ENCODE results near the gene SHOC2. TPM values are rescaled to one million over a fixed set of nuclear protein-coding genes. Genes with fewer than 3 reads are reported as not detected.

Gene SHOC2
- total RNA-seq, 1 experiment from 2014 or later, result 23.7 TPM

DNA sequence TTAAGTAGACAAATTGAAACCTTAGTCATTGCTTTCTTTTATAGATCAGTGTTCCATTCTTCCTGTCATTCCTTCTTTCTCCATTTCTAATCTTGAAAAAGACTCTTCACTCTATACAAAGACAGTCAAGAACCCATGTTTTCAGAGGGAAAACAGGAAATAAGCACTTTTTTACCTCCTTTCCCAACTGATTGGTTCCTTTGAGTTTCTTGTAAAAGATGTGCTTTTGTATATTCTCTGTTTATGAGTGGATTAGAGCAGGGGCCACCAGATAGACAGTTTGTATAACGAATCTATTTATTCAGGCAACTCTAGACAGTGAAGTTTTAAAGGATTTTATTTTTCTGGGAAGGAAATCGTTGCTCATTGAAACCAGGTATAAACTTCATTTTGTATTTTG is 49.8 kb downstream of the SHOC2 start:
- H2BK5ac ChIP-seq (ENCODE audit: insufficient read length, low read length), result no peak overlapping the region
- H3K9ac ChIP-seq (ENCODE audit: extremely low read depth, insufficient read length, low read length), result no peak overlapping the region
- no peak overlapping the region for H4K5ac ChIP-seq (ENCODE audit: insufficient read length, low read depth, low read length)
- H2AFZ ChIP-seq (ENCODE audit: low read length), result no peak overlapping the region
- H2BK12ac ChIP-seq (ENCODE audit: insufficient read length, low read depth, low read length), result no peak overlapping the region
- H3K23ac ChIP-seq (ENCODE audit: insufficient read length, low read depth, low read length), result no peak overlapping the region
- H3K4me2 ChIP-seq (ENCODE audit: insufficient read depth, insufficient read length, low read length), result no peak overlapping the region
- H3K79me2 ChIP-seq (ENCODE audit: insufficient read depth, low read length), result no peaks in the 10 kb centered on the region; the same call in 1 of the 2 replicates
- Mint-ChIP-seq H3K27ac (0 out of 7 replicates have a peak overlapping the region, but pooled peaks of 1 of the 3 experiments have one; percentile 57), H3K4me3 (no peak overlapping the region), H3K4me1 (peaks cover 6 to 10% of the 10 kb centered on the region in 2 experiments), H3K27me3 (ENCODE audit: low read depth) (no peaks in the 10 kb centered on the region), H3K9me3 (no peaks in the 10 kb centered on the region), H3K36me3 (ENCODE audit: insufficient read depth in 1 of 3, low read depth in 3 of 3) (no peaks in the 10 kb centered on the region)
- no peak overlapping the region for H2BK20ac ChIP-seq (ENCODE audit: low read depth, low read length, poor library complexity, severe bottlenecking)
- no peak overlapping the region for H2BK120ac ChIP-seq (ENCODE audit: low read depth, low read length, poor library complexity, severe bottlenecking)
- H3K9me3 ChIP-seq (ENCODE audit: control insufficient read depth, low read depth, low read length), result no peaks in the 10 kb centered on the region
- no peaks in the 10 kb centered on the region for H3K4me1 ChIP-seq (ENCODE audit: insufficient read depth, low read length)
- H3T11ph ChIP-seq (ENCODE audit: low read length), result no peak overlapping the region
- no peak overlapping the region for H3K4ac ChIP-seq (ENCODE audit: low read depth, low read length)
- no peaks in the 10 kb centered on the region for H3K79me1 ChIP-seq (ENCODE audit: insufficient read depth, low read depth, low read length, poor library complexity, severe bottlenecking)
- H3K27me3 ChIP-seq (ENCODE audit: insufficient read depth, low read length), result no peaks in the 10 kb centered on the region
- H3K14ac ChIP-seq (ENCODE audit: insufficient read depth, low read length), result no peak overlapping the region
- no peak overlapping the region for H3K56ac ChIP-seq (ENCODE audit: insufficient read length, low read depth, low read length)
- no peaks in the 10 kb centered on the region for H3K23me2 ChIP-seq (ENCODE audit: insufficient read length, low read depth, low read length, poor library complexity, severe bottlenecking)
- no peak for DNase-seq
- H4K8ac ChIP-seq (replicated peaks; ENCODE audit: insufficient read length, low read depth, low read length), result no peak overlapping the region
- WGBS (ENCODE audit: extremely low coverage, insufficient read length, low lambda C conversion rate), result no CpG with 5 or more reads among the region's 2 CpGs
- TF ChIP-seq, protein P1, sequence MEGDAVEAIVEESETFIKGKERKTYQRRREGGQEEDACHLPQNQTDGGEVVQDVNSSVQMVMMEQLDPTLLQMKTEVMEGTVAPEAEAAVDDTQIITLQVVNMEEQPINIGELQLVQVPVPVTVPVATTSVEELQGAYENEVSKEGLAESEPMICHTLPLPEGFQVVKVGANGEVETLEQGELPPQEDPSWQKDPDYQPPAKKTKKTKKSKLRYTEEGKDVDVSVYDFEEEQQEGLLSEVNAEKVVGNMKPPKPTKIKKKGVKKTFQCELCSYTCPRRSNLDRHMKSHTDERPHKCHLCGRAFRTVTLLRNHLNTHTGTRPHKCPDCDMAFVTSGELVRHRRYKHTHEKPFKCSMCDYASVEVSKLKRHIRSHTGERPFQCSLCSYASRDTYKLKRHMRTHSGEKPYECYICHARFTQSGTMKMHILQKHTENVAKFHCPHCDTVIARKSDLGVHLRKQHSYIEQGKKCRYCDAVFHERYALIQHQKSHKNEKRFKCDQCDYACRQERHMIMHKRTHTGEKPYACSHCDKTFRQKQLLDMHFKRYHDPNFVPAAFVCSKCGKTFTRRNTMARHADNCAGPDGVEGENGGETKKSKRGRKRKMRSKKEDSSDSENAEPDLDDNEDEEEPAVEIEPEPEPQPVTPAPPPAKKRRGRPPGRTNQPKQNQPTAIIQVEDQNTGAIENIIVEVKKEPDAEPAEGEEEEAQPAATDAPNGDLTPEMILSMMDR (conservative IDR thresholded peaks at IDR 0.05), result no peak
- no peak overlapping the region for H2BK15ac ChIP-seq (ENCODE audit: low read depth, low read length)
- H2AK5ac ChIP-seq (ENCODE audit: insufficient read length, low read length), result no peak overlapping the region
- no peak overlapping the region for H3K27ac ChIP-seq (ENCODE audit: insufficient read length, low read depth, low read length)
- no peak overlapping the region for H4K91ac ChIP-seq (ENCODE audit: insufficient read length, low read depth, low read length)
- no peak overlapping the region for H3K18ac ChIP-seq (ENCODE audit: insufficient read length, low read depth, low read length)
- no peaks in the 10 kb centered on the region for H4K20me1 ChIP-seq (ENCODE audit: control insufficient read depth, insufficient read depth, insufficient read length)
